Measurements from ENCODE around the gene ANKK1.

DNA sequence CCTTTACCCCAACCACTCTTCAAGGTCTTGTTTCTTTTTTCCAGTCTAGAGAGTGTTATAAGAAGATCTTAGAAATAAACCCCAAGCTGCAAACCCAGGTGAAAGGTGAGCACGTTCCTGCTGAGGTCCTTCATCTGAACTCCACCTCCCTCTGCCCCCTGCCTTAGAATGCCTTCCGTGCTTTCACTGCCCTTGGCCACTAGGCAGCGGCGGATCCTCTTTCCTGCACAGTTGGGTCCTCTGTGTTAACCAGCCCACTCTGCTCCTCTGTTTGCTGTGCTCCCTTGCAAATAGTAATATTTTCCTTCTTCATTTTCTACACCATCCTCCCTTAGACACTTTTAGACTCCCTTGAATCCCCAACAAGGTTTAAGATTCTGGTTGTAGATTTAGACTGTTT is 48.8 kb upstream of the ANKK1 start:
- TF ChIP-seq, protein P1, sequence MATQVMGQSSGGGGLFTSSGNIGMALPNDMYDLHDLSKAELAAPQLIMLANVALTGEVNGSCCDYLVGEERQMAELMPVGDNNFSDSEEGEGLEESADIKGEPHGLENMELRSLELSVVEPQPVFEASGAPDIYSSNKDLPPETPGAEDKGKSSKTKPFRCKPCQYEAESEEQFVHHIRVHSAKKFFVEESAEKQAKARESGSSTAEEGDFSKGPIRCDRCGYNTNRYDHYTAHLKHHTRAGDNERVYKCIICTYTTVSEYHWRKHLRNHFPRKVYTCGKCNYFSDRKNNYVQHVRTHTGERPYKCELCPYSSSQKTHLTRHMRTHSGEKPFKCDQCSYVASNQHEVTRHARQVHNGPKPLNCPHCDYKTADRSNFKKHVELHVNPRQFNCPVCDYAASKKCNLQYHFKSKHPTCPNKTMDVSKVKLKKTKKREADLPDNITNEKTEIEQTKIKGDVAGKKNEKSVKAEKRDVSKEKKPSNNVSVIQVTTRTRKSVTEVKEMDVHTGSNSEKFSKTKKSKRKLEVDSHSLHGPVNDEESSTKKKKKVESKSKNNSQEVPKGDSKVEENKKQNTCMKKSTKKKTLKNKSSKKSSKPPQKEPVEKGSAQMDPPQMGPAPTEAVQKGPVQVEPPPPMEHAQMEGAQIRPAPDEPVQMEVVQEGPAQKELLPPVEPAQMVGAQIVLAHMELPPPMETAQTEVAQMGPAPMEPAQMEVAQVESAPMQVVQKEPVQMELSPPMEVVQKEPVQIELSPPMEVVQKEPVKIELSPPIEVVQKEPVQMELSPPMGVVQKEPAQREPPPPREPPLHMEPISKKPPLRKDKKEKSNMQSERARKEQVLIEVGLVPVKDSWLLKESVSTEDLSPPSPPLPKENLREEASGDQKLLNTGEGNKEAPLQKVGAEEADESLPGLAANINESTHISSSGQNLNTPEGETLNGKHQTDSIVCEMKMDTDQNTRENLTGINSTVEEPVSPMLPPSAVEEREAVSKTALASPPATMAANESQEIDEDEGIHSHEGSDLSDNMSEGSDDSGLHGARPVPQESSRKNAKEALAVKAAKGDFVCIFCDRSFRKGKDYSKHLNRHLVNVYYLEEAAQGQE (IDR thresholded peaks at IDR 0.05; ENCODE audit: low read depth), result no peak
- no peak for TF ChIP-seq EGR1 (IDR thresholded peaks at IDR 0.05)
- no peak for TF ChIP-seq EP300 (IDR thresholded peaks at IDR 0.05; ENCODE audit: borderline replicate concordance)

All from Ishikawa (cell line).